Kidney (tissue), 14 donors: ENCODE data around the gene FURIN. TPM values are rescaled to one million over a fixed set of nuclear protein-coding genes. Genes with fewer than 3 reads are reported as not detected.
A peak's percentile ranks its signal among the peaks of the same experiment; 100 is the strongest.

Source experiments
- DNase-seq, 5 donors: peaks; one replicate each; pipeline ENCODE4 v3.0.0-alpha.2; 2013 to 2020
- FAIRE-seq: peaks from 2 replicates; lab custom pipeline; 2012; peaks lifted over from hg19 to GRCh38; lab: Jason Lieb, UNC
- H3K27ac ChIP-seq, 2 donors: one replicate each; pipeline ENCODE4 v1.7.0; 2013; ENCODE audit warnings: low read depth in 2 of 2, low read length in 2 of 2, inconsistent platforms in 1 of 2
- H3K27me3 ChIP-seq: one replicate; pipeline ENCODE4 v1.7.1; 2013; ENCODE audit warnings: low read length, inconsistent platforms; ENCODE audit not compliant: control insufficient read depth, insufficient read depth
- H3K36me3 ChIP-seq, 3 donors: one replicate each; pipeline versions ENCODE4 v1.7.0 to v1.7.1; 2013; ENCODE audit warnings: low read length in 3 of 3, control low read depth in 1 of 3, inconsistent platforms in 1 of 3; ENCODE audit not compliant: insufficient read depth in 3 of 3, control insufficient read depth in 2 of 3
- H3K4me1 ChIP-seq, 3 donors: one replicate each; pipeline versions ENCODE4 v1.7.0 to v1.7.1; 2013; ENCODE audit warnings: low read length in 3 of 3, inconsistent platforms in 1 of 3, low read depth in 1 of 3; ENCODE audit not compliant: control insufficient read depth in 2 of 3, insufficient read depth in 2 of 3
- H3K4me3 ChIP-seq, 3 donors: one replicate each; pipeline versions ENCODE4 v1.7.0 to v1.8.1; 2013; ENCODE audit warnings: low read length in 3 of 3, control low read depth in 1 of 3, inconsistent platforms in 1 of 3
- H3K9ac ChIP-seq, 3 donors: one replicate each; pipeline versions ENCODE4 v1.7.0 to v1.7.1; 2013; ENCODE audit warnings: low read length in 3 of 3, control low read depth in 1 of 3, inconsistent platforms in 1 of 3
- H3K9me3 ChIP-seq, 3 donors: one replicate each; pipeline versions ENCODE4 v1.7.0 to v1.7.1; 2013; ENCODE audit warnings: low read length in 3 of 3, control low read depth in 1 of 3, inconsistent platforms in 1 of 3; ENCODE audit not compliant: control insufficient read depth in 2 of 3, insufficient read depth in 1 of 3
- CTCF ChIP-seq: IDR thresholded peaks from 3 replicates; pipeline ENCODE4 v1.5.1; 2012; ENCODE audit warnings: mild to moderate bottlenecking, moderate library complexity, borderline replicate concordance; ENCODE audit not compliant: insufficient read depth; ENCODE audit errors: extremely low read depth
- intact Hi-C: fragments of 100-400 bp; cut with DNase I; formaldehyde crosslinking; loops from one replicate; pipeline ENCODE4 v1.11.1; 2022
- polyA plus RNA-seq: library from polyadenylated mRNA; stranded (reverse); fragments of 350-450 nt; fragmentation: Illumina TruSeq; extraction: RNeasy Lipid Tissue Mini Kit (QIAGEN cat#74804); gene quantifications from one replicate; pipeline ENCODE4 v1.2.3, GENCODE V29; 2014; ENCODE audit warnings: low read depth, low replicate concordance; ENCODE audit not compliant: insufficient read depth
- total RNA-seq: library from RNA; stranded (reverse); fragmentation: NEBNext Ultra II Directional; extraction: Animal tissue kit (Norgen Biotek cat#: 25700); gene quantifications from one replicate; pipeline ENCODE4 v1.2.1, GENCODE V29; 2021
- donor health status: control.
- donor health status: control.
- donor health status: control.
- donor health status: control.
- donor health status: control.
- donor health status: DM: yes; HTN: yes; CAD: no.
- donor health status: Normal renal cell carcinoma (clear cell type).

The FURIN gene
- total and polyA plus RNA-seq, 2 donors from 2014 or later = 36.4 to 75.9 TPM

DNA sequence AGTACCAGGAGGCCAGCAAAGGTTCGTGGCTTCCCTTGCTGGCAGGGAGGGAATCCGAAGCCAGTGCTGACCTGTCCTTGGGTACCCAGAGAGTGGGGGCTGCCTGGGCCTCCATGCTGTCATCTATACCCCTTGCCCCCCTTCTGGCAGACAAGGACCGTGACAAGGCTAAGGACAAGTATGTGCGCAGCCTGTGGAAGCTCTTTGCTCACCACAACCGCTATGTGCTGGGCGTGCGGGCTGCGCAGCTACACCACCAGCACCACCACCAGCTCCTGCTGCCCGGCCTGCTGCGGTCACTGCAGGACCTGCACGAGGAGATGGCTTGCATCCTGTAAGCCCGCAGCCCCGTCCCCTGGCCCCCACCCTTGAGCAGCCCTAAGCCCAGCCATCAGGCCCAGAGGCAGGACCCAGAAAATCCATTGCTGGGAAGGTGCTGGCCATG is 18.7 kb downstream of the FURIN start:
- Histone ChIP-seq H3K4me1 (peaks cover 0 to 20% (median 6%) of the 10 kb centered on the region in 3 donors), H3K4me3 (no peak overlapping the region), H3K27ac (no peak overlapping the region), H3K27me3 (no peaks in the 10 kb centered on the region), H3K9ac (no peak overlapping the region), H3K9me3 (no peaks in the 10 kb centered on the region), H3K36me3 (peaks cover 0 to 4% (median 2%) of the 10 kb centered on the region in 3 donors)
- no peak for TF ChIP-seq CTCF
- FAIRE-seq (no peak), DNase-seq (peak in 1 of 5 donors; percentile 74)
- intact Hi-C loops = no loop called here

GRCh38 chr15:90889313-90889730 is 20.9 kb downstream of the FURIN start:
- FAIRE-seq = no peak
- Histone ChIP-seq H3K27ac (no peak overlapping the region), H3K4me1 (peaks cover 0 to 13% (median 0%) of the 10 kb centered on the region in 3 donors), H3K4me3 (no peak overlapping the region), H3K27me3 (no peaks in the 10 kb centered on the region), H3K9me3 (no peaks in the 10 kb centered on the region), H3K9ac (no peak overlapping the region), H3K36me3 (peaks cover 0 to 5% (median 4%) of the 10 kb centered on the region in 3 donors)
- no peak for TF ChIP-seq CTCF
- no peak for DNase-seq
- intact Hi-C loops = no loop called here

DNA sequence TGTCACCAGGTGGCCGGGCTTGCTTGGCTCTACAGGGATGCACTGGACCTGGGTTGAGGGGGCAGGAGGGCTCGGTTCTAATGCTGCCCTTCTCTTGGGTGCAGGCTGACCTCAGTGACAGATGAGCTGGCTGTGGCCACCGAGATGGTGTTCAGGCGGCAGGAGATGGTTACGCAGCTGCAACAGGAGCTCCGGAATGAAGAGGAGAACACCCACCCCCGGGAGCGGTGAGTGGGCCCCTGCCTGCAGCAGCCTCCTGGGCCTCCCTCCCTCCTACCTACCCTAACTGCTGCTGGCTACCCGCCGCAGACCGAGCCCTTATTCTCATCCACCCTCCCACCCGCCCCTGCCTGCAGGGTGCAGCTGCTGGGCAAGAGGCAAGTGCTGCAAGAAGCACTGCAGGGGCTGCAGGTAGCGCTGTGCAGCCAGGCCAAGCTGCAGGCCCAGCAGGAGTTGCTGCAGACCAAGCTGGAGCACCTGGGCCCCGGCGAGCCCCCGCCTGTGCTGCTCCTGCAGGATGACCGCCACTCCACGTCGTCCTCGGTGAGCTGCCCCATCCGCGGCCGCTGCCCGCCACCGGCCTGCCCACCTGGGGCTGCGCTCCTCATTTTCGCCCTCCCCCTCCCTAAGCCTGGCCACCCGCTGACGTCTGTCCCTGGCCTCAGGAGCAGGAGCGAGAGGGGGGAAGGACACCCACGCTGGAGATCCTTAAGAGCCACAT is 21.5 kb downstream of the FURIN start:
- no peaks in the 10 kb centered on the region for H3K27me3 ChIP-seq
- peaks cover 0 to 10% (median 0%) of the 10 kb centered on the region in 3 donors for H3K4me1 ChIP-seq
- H3K27ac ChIP-seq = no peak overlapping the region
- FAIRE-seq (no peak), DNase-seq (peak in 1 of 5 donors; percentile 68)
- no peaks in the 10 kb centered on the region for H3K9me3 ChIP-seq
- TF ChIP-seq CTCF = no peak
- H3K36me3 ChIP-seq = peaks cover 0 to 5% (median 4%) of the 10 kb centered on the region in 3 donors
- intact Hi-C loops = no loop called here
- no peak overlapping the region for H3K9ac ChIP-seq
- no peak overlapping the region for H3K4me3 ChIP-seq
